ENCODE measurements around the gene FAM199X. TPM values are rescaled to one million over a fixed set of nuclear protein-coding genes. Genes with fewer than 3 reads are reported as not detected.

The FAM199X gene
- total RNA-seq, 1 experiment from 2014 or later: 26.0 TPM

- POLR2A ChIA-PET: no interaction called here
- CTCF ChIA-PET: interaction anchor here (3.7 kb wide), 1 partner anchor 10 kb away, joined by 18 read pairs; no protein-coding TSS in a partner anchor
- DNase-seq (ENCODE audit: unreplicated experiment): no peak
- Mint-ChIP-seq H3K36me3 (ENCODE audit: insufficient read depth, unreplicated experiment) (peaks cover 11% of the 10 kb centered on the region), H3K9me3 (ENCODE audit: unreplicated experiment) (no peaks in the 10 kb centered on the region), H3K27ac (ENCODE audit: low read depth, unreplicated experiment) (no peak overlapping the region), H3K4me1 (ENCODE audit: insufficient read depth, unreplicated experiment) (no peaks in the 10 kb centered on the region), H3K4me3 (ENCODE audit: unreplicated experiment) (no peak overlapping the region), H3K27me3 (ENCODE audit: insufficient read depth, unreplicated experiment) (peaks cover 37% of the 10 kb centered on the region)
- intact Hi-C loops (cut with micrococcal nuclease): no loop called here
- BruUV-seq (replicated peaks): no TSS peak
- no peak for TF ChIP-seq CTCF (IDR thresholded peaks at IDR 0.05; ENCODE audit: unreplicated experiment)
Observed at GRCh38 chrX:104126856-104127255, 39.4 kb upstream of the FAM199X start.

- TF ChIP-seq CTCF (IDR thresholded peaks at IDR 0.05; ENCODE audit: unreplicated experiment): no peak
- H3K27ac Mint-ChIP-seq (ENCODE audit: low read depth, unreplicated experiment): no peak overlapping the region
- POLR2A ChIA-PET: interaction anchor here (0.7 kb wide), 1 partner anchor 10 kb away, joined by 3 read pairs; no protein-coding TSS in a partner anchor
Observed at GRCh38 chrX:104130808-104131207, 35.4 kb upstream of the FAM199X start.

GRCh38 chrX:104134583-104135261 lies 31.5 kb upstream of the FAM199X start:
- ChIA-PET CTCF (interaction anchor here (2.9 kb wide), 1 partner anchor 10 kb away, joined by 18 read pairs; no protein-coding TSS in a partner anchor), POLR2A (no interaction called here)
- peaks cover 5% of the 10 kb centered on the region for H3K36me3 Mint-ChIP-seq (ENCODE audit: insufficient read depth, unreplicated experiment)
- no TSS peak for BruUV-seq (replicated peaks)
- intact Hi-C loops (cut with micrococcal nuclease): no loop called here
- peaks cover 49% of the 10 kb centered on the region for H3K27me3 Mint-ChIP-seq (ENCODE audit: insufficient read depth, unreplicated experiment)
- TF ChIP-seq CTCF (IDR thresholded peaks at IDR 0.05; ENCODE audit: unreplicated experiment): no peak
- no peak overlapping the region for H3K27ac Mint-ChIP-seq (ENCODE audit: low read depth, unreplicated experiment)
- DNase-seq (ENCODE audit: unreplicated experiment): no peak
- H3K4me3 Mint-ChIP-seq (ENCODE audit: unreplicated experiment): no peak overlapping the region
- no peaks in the 10 kb centered on the region for H3K9me3 Mint-ChIP-seq (ENCODE audit: unreplicated experiment)
- no peaks in the 10 kb centered on the region for H3K4me1 Mint-ChIP-seq (ENCODE audit: insufficient read depth, unreplicated experiment)

More at GRCh38 chrX:104130808-104131207, 35.4 kb upstream of the FAM199X start:
- no peaks in the 10 kb centered on the region for H3K9me3 Mint-ChIP-seq (ENCODE audit: unreplicated experiment)
- H3K27me3 Mint-ChIP-seq (ENCODE audit: insufficient read depth, unreplicated experiment): peaks cover 47% of the 10 kb centered on the region
- no TSS peak for BruUV-seq (replicated peaks)
- H3K4me3 Mint-ChIP-seq (ENCODE audit: unreplicated experiment): no peak overlapping the region
- peaks cover 12% of the 10 kb centered on the region for H3K36me3 Mint-ChIP-seq (ENCODE audit: insufficient read depth, unreplicated experiment)
- H3K4me1 Mint-ChIP-seq (ENCODE audit: insufficient read depth, unreplicated experiment): no peaks in the 10 kb centered on the region
- no peak for DNase-seq (ENCODE audit: unreplicated experiment)
- intact Hi-C loops (cut with micrococcal nuclease): no loop called here
- CTCF ChIA-PET: interaction anchor here (0.5 to 1.3 kb wide), 2 partner anchors 286 to 643 kb away, joined by 3 to 5 read pairs; no protein-coding TSS in a partner anchor

- H3K27me3 Mint-ChIP-seq (ENCODE audit: insufficient read depth, unreplicated experiment): peaks cover 41% of the 10 kb centered on the region
- H3K27ac Mint-ChIP-seq (ENCODE audit: low read depth, unreplicated experiment): no peak overlapping the region
- ChIA-PET CTCF (interaction anchor here (0.5 to 3.9 kb wide), 14 partner anchors 11 to 294 kb away, joined by 3 to 31 read pairs (median 5); partner anchors contain the start of gene SLC25A53), POLR2A (no interaction called here)
- no TSS peak for BruUV-seq (replicated peaks)
- TF ChIP-seq CTCF (IDR thresholded peaks at IDR 0.05; ENCODE audit: unreplicated experiment): no peak
- no peaks in the 10 kb centered on the region for H3K9me3 Mint-ChIP-seq (ENCODE audit: unreplicated experiment)
- no peaks in the 10 kb centered on the region for H3K4me1 Mint-ChIP-seq (ENCODE audit: insufficient read depth, unreplicated experiment)
- intact Hi-C loops (cut with micrococcal nuclease): loop anchor here (1.0 kb wide), 2 partner anchors 37 to 290 kb away; no protein-coding TSS in a partner anchor
- H3K4me3 Mint-ChIP-seq (ENCODE audit: unreplicated experiment): no peak overlapping the region
- no peak for DNase-seq (ENCODE audit: unreplicated experiment)
- peaks cover 5% of the 10 kb centered on the region for H3K36me3 Mint-ChIP-seq (ENCODE audit: insufficient read depth, unreplicated experiment)
Observed at GRCh38 chrX:104135677-104136076, 30.6 kb upstream of the FAM199X start.
